Activated CD8-positive, alpha-beta memory T cell treated with anti-CD3 and anti-CD28 coated beads, Interleukin-2, amount 10 ng/mL, durations not matched to agents 7 days and 5 days (primary cell): Measurements from ENCODE around the gene GAREM1. TPM values are rescaled to one million over a fixed set of nuclear protein-coding genes. Genes with fewer than 3 reads are reported as not detected.
"Not testable (repeated sequence)": the region's sequence is repeated elsewhere in the genome, so short reads cannot be mapped to it uniquely, and the experiment has no call there.

ENCODE experiments used
- ATAC-seq: fragments of 150-1000 bp; cut with Tn5 transposase; one replicate; pipeline ENCODE4 v1.10.0; 2021; ENCODE audit warnings: moderate library complexity
- CTCF ChIA-PET: fragments of 350-600 bp; sonication (Branson Sonifier 250); formaldehyde crosslinking; loops from one replicate; lab custom pipeline; 2021; ENCODE audit warnings: antibody characterized with exemption; lab: Charles Lee
- DNase-seq: peaks from one replicate; pipeline ENCODE4 v3.0.0-alpha.2; 2020
- H3K27ac Mint-ChIP-seq: one replicate; pipeline ENCODE4 v1.8.0; 2021; ENCODE audit warnings: mild to moderate bottlenecking, mixed read lengths
- H3K27me3 Mint-ChIP-seq: one replicate; pipeline ENCODE4 v1.8.0; 2021; ENCODE audit warnings: mixed read lengths
- H3K36me3 Mint-ChIP-seq: one replicate; pipeline ENCODE4 v1.8.0; 2021; ENCODE audit warnings: mild to moderate bottlenecking, mixed read lengths
- H3K4me1 Mint-ChIP-seq: one replicate; pipeline ENCODE4 v1.8.0; 2021; ENCODE audit warnings: mixed read lengths
- H3K4me3 Mint-ChIP-seq: one replicate; pipeline ENCODE4 v1.8.0; 2021; ENCODE audit warnings: mild to moderate bottlenecking, moderate library complexity, mixed read lengths
- H3K9me3 Mint-ChIP-seq: one replicate; pipeline ENCODE4 v1.8.0; 2022; ENCODE audit warnings: low read depth, mixed read lengths
- total RNA-seq, 2 experiments: library from RNA; stranded (reverse); gene quantifications; one replicate each; pipeline ENCODE4 v1.2.3, GENCODE V29; 2021

The GAREM1 gene
- total RNA-seq, 2 experiments from 2014 or later = not detected

GRCh38 chr18:32366586-32367538 lies 103.8 kb downstream of the GAREM1 start:
- H3K36me3 Mint-ChIP-seq = no peaks in the 10 kb centered on the region
- CTCF ChIA-PET = no interaction called here
- H3K4me3 Mint-ChIP-seq = no peak overlapping the region

GRCh38 chr18:32362484-32362883 lies 108.2 kb downstream of the GAREM1 start:
- CTCF ChIA-PET = no interaction called here
- Mint-ChIP-seq H3K4me1 (no peaks in the 10 kb centered on the region), H3K4me3 (no peak overlapping the region), H3K36me3 (no peaks in the 10 kb centered on the region), H3K27me3 (peaks cover 9% of the 10 kb centered on the region), H3K27ac (no peak overlapping the region), H3K9me3 (no peaks in the 10 kb centered on the region)
- DNase-seq (no peak), ATAC-seq (no peak)

More at GRCh38 chr18:32366586-32367538, 103.8 kb downstream of the GAREM1 start:
- no peaks in the 10 kb centered on the region for H3K4me1 Mint-ChIP-seq
- no peak overlapping the region for H3K27ac Mint-ChIP-seq
- peaks cover 13% of the 10 kb centered on the region for H3K27me3 Mint-ChIP-seq
- no peaks in the 10 kb centered on the region for H3K9me3 Mint-ChIP-seq
- DNase-seq = no peak
- ATAC-seq = no peak

GRCh38 chr18:32360682-32361345 lies 109.9 kb downstream of the GAREM1 start:
- H3K9me3 Mint-ChIP-seq = no peaks in the 10 kb centered on the region
- H3K27me3 Mint-ChIP-seq = peaks cover 9% of the 10 kb centered on the region
- no peak overlapping the region for H3K27ac Mint-ChIP-seq
- DNase-seq = no peak
- H3K4me3 Mint-ChIP-seq = no peak overlapping the region
- no peaks in the 10 kb centered on the region for H3K36me3 Mint-ChIP-seq
- no peak for ATAC-seq
- CTCF ChIA-PET = no interaction called here
- no peaks in the 10 kb centered on the region for H3K4me1 Mint-ChIP-seq

- Mint-ChIP-seq H3K4me1 (no peaks in the 10 kb centered on the region), H3K9me3 (no peaks in the 10 kb centered on the region), H3K27me3 (peaks cover 10% of the 10 kb centered on the region), H3K4me3 (no peak overlapping the region), H3K36me3 (no peaks in the 10 kb centered on the region), H3K27ac (no peak overlapping the region)
- CTCF ChIA-PET = no interaction called here
- ATAC-seq (no peak), DNase-seq (no peak)
Observed at GRCh38 chr18:32358529-32358928, 112.2 kb downstream of the GAREM1 start.

GRCh38 chr18:32358075-32358474 lies 112.6 kb downstream of the GAREM1 start:
- CTCF ChIA-PET = interaction anchor here (1.0 kb wide), 1 partner anchor 200 kb away, joined by 3 read pairs; no protein-coding TSS in a partner anchor
- DNase-seq (no peak), ATAC-seq (no peak)
- Mint-ChIP-seq H3K27me3 (peaks cover 10% of the 10 kb centered on the region), H3K36me3 (no peaks in the 10 kb centered on the region), H3K4me3 (no peak overlapping the region), H3K4me1 (no peaks in the 10 kb centered on the region), H3K9me3 (no peaks in the 10 kb centered on the region), H3K27ac (no peak overlapping the region)

GRCh38 chr18:32355896-32356295 lies 114.8 kb downstream of the GAREM1 start:
- Mint-ChIP-seq H3K9me3 (no peaks in the 10 kb centered on the region), H3K4me3 (no peak overlapping the region), H3K36me3 (no peaks in the 10 kb centered on the region), H3K27me3 (peaks cover 10% of the 10 kb centered on the region), H3K4me1 (no peaks in the 10 kb centered on the region), H3K27ac (no peak overlapping the region)
- CTCF ChIA-PET = no interaction called here
- no peak for DNase-seq
- no peak for ATAC-seq

GRCh38 chr18:32354518-32354917 lies 116.2 kb downstream of the GAREM1 start:
- DNase-seq = no peak
- no peaks in the 10 kb centered on the region for H3K9me3 Mint-ChIP-seq
- no peak for ATAC-seq
- no peaks in the 10 kb centered on the region for H3K36me3 Mint-ChIP-seq
- peaks cover 14% of the 10 kb centered on the region for H3K27me3 Mint-ChIP-seq
- CTCF ChIA-PET = no interaction called here
- no peak overlapping the region for H3K4me3 Mint-ChIP-seq
- H3K27ac Mint-ChIP-seq = no peak overlapping the region
- H3K4me1 Mint-ChIP-seq = no peaks in the 10 kb centered on the region

GRCh38 chr18:32353257-32353656 lies 117.4 kb downstream of the GAREM1 start:
- no peaks in the 10 kb centered on the region for H3K36me3 Mint-ChIP-seq
- no peaks in the 10 kb centered on the region for H3K4me1 Mint-ChIP-seq
- DNase-seq (no peak), ATAC-seq (no peak)
- H3K9me3 Mint-ChIP-seq = no peaks in the 10 kb centered on the region
- H3K4me3 Mint-ChIP-seq = no peak overlapping the region
- CTCF ChIA-PET = no interaction called here
- no peak overlapping the region for H3K27ac Mint-ChIP-seq
- H3K27me3 Mint-ChIP-seq = peaks cover 14% of the 10 kb centered on the region

GRCh38 chr18:32351032-32351431 lies 119.7 kb downstream of the GAREM1 start:
- Mint-ChIP-seq H3K27me3 (peaks cover 8% of the 10 kb centered on the region), H3K36me3 (no peaks in the 10 kb centered on the region), H3K4me1 (no peaks in the 10 kb centered on the region), H3K9me3 (no peaks in the 10 kb centered on the region), H3K27ac (no peak overlapping the region), H3K4me3 (no peak overlapping the region)
- no peak for ATAC-seq
- no peak for DNase-seq
- CTCF ChIA-PET = interaction anchor here (0.5 kb wide), 1 partner anchor 1382 kb away, joined by 6 read pairs; no protein-coding TSS in a partner anchor

GRCh38 chr18:32349728-32350395 lies 120.8 kb downstream of the GAREM1 start:
- no peaks in the 10 kb centered on the region for H3K9me3 Mint-ChIP-seq
- CTCF ChIA-PET = no interaction called here
- no peak overlapping the region for H3K4me3 Mint-ChIP-seq
- H3K36me3 Mint-ChIP-seq = no peaks in the 10 kb centered on the region
- ATAC-seq = no peak
- DNase-seq = no peak
- H3K27me3 Mint-ChIP-seq = peaks cover 7% of the 10 kb centered on the region
- no peak overlapping the region for H3K27ac Mint-ChIP-seq
- no peaks in the 10 kb centered on the region for H3K4me1 Mint-ChIP-seq

GRCh38 chr18:32346671-32347070 lies 124.0 kb downstream of the GAREM1 start:
- Mint-ChIP-seq H3K36me3 (no peaks in the 10 kb centered on the region), H3K9me3 (no peaks in the 10 kb centered on the region), H3K4me3 (no peak overlapping the region), H3K27ac (no peak overlapping the region), H3K27me3 (peaks cover 4% of the 10 kb centered on the region), H3K4me1 (no peaks in the 10 kb centered on the region)
- ATAC-seq (no peak), DNase-seq (no peak)
- CTCF ChIA-PET = no interaction called here

- H3K27me3 Mint-ChIP-seq = no peaks in the 10 kb centered on the region
- no peak overlapping the region for H3K4me3 Mint-ChIP-seq
- H3K36me3 Mint-ChIP-seq = no peaks in the 10 kb centered on the region
Observed at GRCh38 chr18:32343634-32344033, 127.0 kb downstream of the GAREM1 start.

GRCh38 chr18:32341112-32341511 lies 129.6 kb downstream of the GAREM1 start:
- H3K4me3 Mint-ChIP-seq, CTCF ChIA-PET, H3K36me3 Mint-ChIP-seq, H3K27me3 Mint-ChIP-seq, H3K27ac Mint-ChIP-seq, H3K9me3 Mint-ChIP-seq, ATAC-seq, DNase-seq, H3K4me1 Mint-ChIP-seq: not testable (repeated sequence)

More at GRCh38 chr18:32343634-32344033, 127.0 kb downstream of the GAREM1 start:
- Mint-ChIP-seq H3K27ac (no peak overlapping the region), H3K9me3 (no peaks in the 10 kb centered on the region), H3K4me1 (no peaks in the 10 kb centered on the region)
- ATAC-seq (no peak), DNase-seq (no peak)
- CTCF ChIA-PET = interaction anchor here (1.0 to 1.6 kb wide), 2 partner anchors 61 to 186 kb away, joined by 3 read pairs; no protein-coding TSS in a partner anchor
